ENCODE measurements around the gene CAPSL.

Gene CAPSL

GRCh38 chr5:35947085-35947484 lies 8.7 kb upstream of the CAPSL start:
- H3K27me3 ChIP-seq (ENCODE audit: insufficient read depth, low read length), result no peaks in the 10 kb centered on the region; the same call in 1 of the 2 replicates
- no peaks in the 10 kb centered on the region for H3F3A ChIP-seq (ENCODE audit: insufficient read depth, low read length)
- H3K4me3 ChIP-seq (ENCODE audit: low read depth, low read length, poor library complexity, severe bottlenecking), result no peak overlapping the region
- no peaks in the 10 kb centered on the region for H3K9me2 ChIP-seq (ENCODE audit: low read depth, low read length)
- H3K4me1 ChIP-seq (ENCODE audit: insufficient read depth, low read length, severe bottlenecking), result no peaks in the 10 kb centered on the region
- H3K9ac ChIP-seq (ENCODE audit: low read length), result no peak overlapping the region
- H3K9me3 ChIP-seq (ENCODE audit: low read length), result no peaks in the 10 kb centered on the region
- H4K20me1 ChIP-seq (ENCODE audit: insufficient read depth, low read length), result no peaks in the 10 kb centered on the region
- no peaks in the 10 kb centered on the region for H3K36me3 ChIP-seq (ENCODE audit: insufficient read depth, low read length)
- no peak overlapping the region for H3K27ac ChIP-seq (ENCODE audit: low read depth, low read length, poor library complexity, severe bottlenecking)
- TF ChIP-seq CTCF (IDR thresholded peaks at IDR 0.05; ENCODE audit: low read length), result no peak
- TF ChIP-seq EZH2 (IDR thresholded peaks at IDR 0.05; ENCODE audit: borderline replicate concordance, low read length), result no peak
- no peak overlapping the region for H2AFZ ChIP-seq (ENCODE audit: low read length)
- no peaks in the 10 kb centered on the region for H3K79me2 ChIP-seq (ENCODE audit: insufficient read depth, low read length)
- H3K4me2 ChIP-seq (ENCODE audit: low read length), result no peak overlapping the region

DNA sequence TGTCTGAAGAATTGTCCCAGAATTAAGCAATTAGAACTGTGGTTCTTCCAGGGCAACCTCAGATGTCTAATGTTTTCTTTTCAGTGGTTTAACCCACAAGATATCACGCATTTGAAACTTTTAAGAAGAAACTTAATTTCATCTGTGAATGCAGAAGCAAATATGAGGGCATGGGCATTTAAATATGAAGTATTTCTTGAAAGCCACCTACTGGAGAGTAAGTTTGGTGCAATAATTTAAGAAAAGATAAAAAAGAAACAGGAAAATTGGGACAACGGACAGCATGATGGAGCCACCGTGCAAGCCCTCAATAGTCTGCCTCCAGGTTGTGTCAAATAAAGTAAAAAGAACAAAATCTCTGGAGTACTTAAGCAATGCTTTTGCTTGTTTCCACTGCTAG lies 1.2 kb upstream of the CAPSL start:
- no peaks in the 10 kb centered on the region for H3K79me2 ChIP-seq (ENCODE audit: insufficient read depth, low read length)
- H3K27me3 ChIP-seq (ENCODE audit: insufficient read depth, low read length), result no peaks in the 10 kb centered on the region
- no peak for TF ChIP-seq EZH2 (IDR thresholded peaks at IDR 0.05; ENCODE audit: borderline replicate concordance, low read length)
- TF ChIP-seq CTCF (IDR thresholded peaks at IDR 0.05; ENCODE audit: low read length), result peak; percentile 41
- no peak overlapping the region for H3K4me3 ChIP-seq (ENCODE audit: low read depth, low read length, poor library complexity, severe bottlenecking)
- H3K9me2 ChIP-seq (ENCODE audit: low read depth, low read length), result no peaks in the 10 kb centered on the region
- H3K9ac ChIP-seq (ENCODE audit: low read length), result no peak overlapping the region
- H3K4me2 ChIP-seq (ENCODE audit: low read length), result no peak overlapping the region
- H3K9me3 ChIP-seq (ENCODE audit: low read length), result no peaks in the 10 kb centered on the region
- H3F3A ChIP-seq (ENCODE audit: insufficient read depth, low read length), result no peaks in the 10 kb centered on the region
- H2AFZ ChIP-seq (ENCODE audit: low read length), result no peak overlapping the region
- H3K36me3 ChIP-seq (ENCODE audit: insufficient read depth, low read length), result no peaks in the 10 kb centered on the region
- H3K27ac ChIP-seq (ENCODE audit: low read depth, low read length, poor library complexity, severe bottlenecking), result no peak overlapping the region
- no peaks in the 10 kb centered on the region for H3K4me1 ChIP-seq (ENCODE audit: insufficient read depth, low read length, severe bottlenecking)
- H4K20me1 ChIP-seq (ENCODE audit: insufficient read depth, low read length), result no peaks in the 10 kb centered on the region

DNA sequence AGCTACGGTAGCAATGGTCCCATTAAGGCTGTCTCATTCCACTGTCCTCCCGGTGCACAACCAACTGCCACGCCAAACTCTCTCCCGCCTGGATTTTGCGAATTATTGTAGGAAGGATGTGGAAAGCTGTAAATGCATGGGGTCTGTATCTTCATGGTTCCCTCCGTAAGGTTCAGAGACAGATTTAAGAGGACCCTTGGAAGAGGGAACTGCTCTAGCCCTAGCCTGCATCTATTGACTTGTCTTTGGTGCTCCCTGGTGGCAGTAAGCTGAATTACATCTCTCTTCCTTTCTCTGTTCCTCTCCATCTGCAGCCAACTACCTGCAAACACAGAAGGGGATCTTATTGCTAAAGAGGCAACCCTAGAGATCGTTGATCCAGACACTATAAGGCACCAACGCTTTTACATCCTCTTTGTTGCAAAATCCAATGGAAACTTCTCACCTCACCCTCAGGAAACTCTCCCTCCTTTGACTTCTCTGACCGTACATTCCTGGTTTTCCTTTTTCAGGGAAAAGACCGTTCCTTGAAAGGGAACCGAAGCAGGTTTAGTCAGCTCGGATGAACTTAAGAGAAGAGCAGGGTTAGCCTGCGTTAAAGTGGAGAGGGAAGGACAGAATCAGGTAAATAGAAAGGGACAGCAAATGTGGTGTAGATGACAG lies 11.9 kb downstream of the CAPSL start:
- no peaks in the 10 kb centered on the region; the same call in 1 of the 2 replicates for H3K27me3 ChIP-seq (ENCODE audit: insufficient read depth, low read length)
- H3F3A ChIP-seq (ENCODE audit: insufficient read depth, low read length), result no peaks in the 10 kb centered on the region
- H3K4me1 ChIP-seq (ENCODE audit: insufficient read depth, low read length, severe bottlenecking), result peaks cover 46% of the 10 kb centered on the region
- H3K27ac ChIP-seq (ENCODE audit: low read depth, low read length, poor library complexity, severe bottlenecking), result peak overlapping the region; percentile 4
- H2AFZ ChIP-seq (ENCODE audit: low read length), result no peak overlapping the region
- no peaks in the 10 kb centered on the region for H3K79me2 ChIP-seq (ENCODE audit: insufficient read depth, low read length)
- peak overlapping the region; percentile 66 for H3K4me2 ChIP-seq (ENCODE audit: low read length)
- TF ChIP-seq EZH2 (IDR thresholded peaks at IDR 0.05; ENCODE audit: borderline replicate concordance, low read length) (no peak), CTCF (IDR thresholded peaks at IDR 0.05; ENCODE audit: low read length) (peak; percentile 89)
- no peaks in the 10 kb centered on the region for H3K9me2 ChIP-seq (ENCODE audit: low read depth, low read length)
- H4K20me1 ChIP-seq (ENCODE audit: insufficient read depth, low read length), result no peaks in the 10 kb centered on the region
- no peaks in the 10 kb centered on the region for H3K9me3 ChIP-seq (ENCODE audit: low read length)
- H3K9ac ChIP-seq (ENCODE audit: low read length), result peak overlapping the region; percentile 26; the same call in 1 of the 2 replicates
- peak overlapping the region; percentile 31 for H3K4me3 ChIP-seq (ENCODE audit: low read depth, low read length, poor library complexity, severe bottlenecking)
- no peaks in the 10 kb centered on the region for H3K36me3 ChIP-seq (ENCODE audit: insufficient read depth, low read length)
